DOHH2 (cell line): ENCODE results near the gene CPAMD8.

Experiments used
- H3F3A ChIP-seq: fragments of 200-600 bp; sonication (generic), shearing (Covaris generic); 2 replicates; pipeline ENCODE4 v1.6.0; 2016; ENCODE audit warnings: antibody characterized with exemption, mild to moderate bottlenecking; ENCODE audit not compliant: control insufficient read depth, insufficient read depth
- H3K27ac ChIP-seq: fragments of 200-600 bp; sonication (generic); 2 replicates; pipeline ENCODE4 v1.5.1; 2014; ENCODE audit warnings: low read depth, mild to moderate bottlenecking, low read length, moderate library complexity
- H3K27me3 ChIP-seq: fragments of 200-600 bp; sonication (generic); 2 replicates; pipeline ENCODE4 v1.6.1; 2014; ENCODE audit warnings: mild to moderate bottlenecking, low read length, mixed read lengths; ENCODE audit not compliant: control insufficient read depth
- H3K36me3 ChIP-seq: fragments of 200-600 bp; sonication (generic); 2 replicates; pipeline ENCODE4 v1.6.1; 2014; ENCODE audit warnings: mild to moderate bottlenecking, low read length, moderate library complexity, mixed read lengths; ENCODE audit not compliant: control insufficient read depth
- H3K4me1 ChIP-seq: fragments of 200-600 bp; sonication (generic); 2 replicates; pipeline ENCODE4 v1.6.1; 2014; ENCODE audit warnings: mild to moderate bottlenecking, low read length, mixed read lengths; ENCODE audit not compliant: control insufficient read depth
- H3K4me2 ChIP-seq: fragments of 200-600 bp; sonication (generic); 2 replicates; pipeline ENCODE4 v1.6.0; 2014; ENCODE audit warnings: mild to moderate bottlenecking, low read length, moderate library complexity
- H3K4me3 ChIP-seq: fragments of 200-600 bp; sonication (generic); 2 replicates; pipeline ENCODE4 v1.5.1; 2014; ENCODE audit warnings: mild to moderate bottlenecking, low read length, mixed read lengths
- H3K79me2 ChIP-seq: fragments of 200-600 bp; sonication (generic); 2 replicates; pipeline ENCODE4 v1.6.1; 2014; ENCODE audit warnings: mild to moderate bottlenecking, low read length, mixed read lengths; ENCODE audit not compliant: control insufficient read depth
- H3K9me2 ChIP-seq: fragments of 200-600 bp; sonication (generic); replicated peaks from 2 replicates; pipeline ENCODE4 v1.6.1; 2014; ENCODE audit warnings: mild to moderate bottlenecking, low read length, mixed read lengths; ENCODE audit not compliant: control insufficient read depth
- H3K9me3 ChIP-seq: fragments of 200-600 bp; sonication (generic); 2 replicates; pipeline ENCODE4 v1.6.1; 2014; ENCODE audit warnings: antibody characterized with exemption, low read length, mixed read lengths; ENCODE audit not compliant: control insufficient read depth, insufficient read depth
- H4K20me1 ChIP-seq: fragments of 200-600 bp; sonication (generic); 2 replicates; pipeline ENCODE4 v1.6.0; 2014; ENCODE audit warnings: low read depth, mild to moderate bottlenecking, antibody characterized with exemption, low read length, moderate library complexity; ENCODE audit not compliant: control insufficient read depth, insufficient read depth
- EZH2phosphoT487 ChIP-seq: fragments of 200-600 bp; sonication (generic); IDR thresholded peaks from 2 replicates; pipeline ENCODE4 v1.6.1; 2017; ENCODE audit warnings: borderline replicate concordance, mild to moderate bottlenecking, antibody characterized with exemption, low read length, moderate library complexity, mixed read lengths
- TF ChIP-seq, protein P1 (sequence below): fragments of 200-600 bp; sonication (generic); IDR thresholded peaks from one replicate; pipeline ENCODE4 v1.5.1; 2014; ENCODE audit warnings: antibody characterized with exemption, mild to moderate bottlenecking, low read depth, low read length; ENCODE audit not compliant: poor library complexity, severe bottlenecking

CPAMD8 gene

DNA sequence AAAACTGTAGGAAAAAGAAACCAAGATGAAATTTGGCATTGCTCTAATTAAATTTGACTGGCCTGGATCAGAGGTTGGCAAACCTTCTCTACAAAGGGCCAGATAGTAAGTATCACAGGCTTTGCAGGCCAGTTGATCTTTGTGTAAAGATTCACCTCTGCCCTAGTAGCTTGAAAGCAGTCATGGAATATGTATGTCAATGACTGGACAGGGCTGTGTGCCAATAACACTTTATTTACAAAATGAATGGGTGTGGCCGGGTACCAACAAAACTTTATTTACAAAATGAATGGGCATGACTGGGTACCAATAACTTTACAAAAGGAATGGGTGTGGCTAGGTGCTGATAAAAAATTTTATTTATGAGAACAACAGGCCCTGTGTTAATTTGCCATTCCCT is 177.4 kb downstream of the CPAMD8 start:
- TF ChIP-seq, protein P1, sequence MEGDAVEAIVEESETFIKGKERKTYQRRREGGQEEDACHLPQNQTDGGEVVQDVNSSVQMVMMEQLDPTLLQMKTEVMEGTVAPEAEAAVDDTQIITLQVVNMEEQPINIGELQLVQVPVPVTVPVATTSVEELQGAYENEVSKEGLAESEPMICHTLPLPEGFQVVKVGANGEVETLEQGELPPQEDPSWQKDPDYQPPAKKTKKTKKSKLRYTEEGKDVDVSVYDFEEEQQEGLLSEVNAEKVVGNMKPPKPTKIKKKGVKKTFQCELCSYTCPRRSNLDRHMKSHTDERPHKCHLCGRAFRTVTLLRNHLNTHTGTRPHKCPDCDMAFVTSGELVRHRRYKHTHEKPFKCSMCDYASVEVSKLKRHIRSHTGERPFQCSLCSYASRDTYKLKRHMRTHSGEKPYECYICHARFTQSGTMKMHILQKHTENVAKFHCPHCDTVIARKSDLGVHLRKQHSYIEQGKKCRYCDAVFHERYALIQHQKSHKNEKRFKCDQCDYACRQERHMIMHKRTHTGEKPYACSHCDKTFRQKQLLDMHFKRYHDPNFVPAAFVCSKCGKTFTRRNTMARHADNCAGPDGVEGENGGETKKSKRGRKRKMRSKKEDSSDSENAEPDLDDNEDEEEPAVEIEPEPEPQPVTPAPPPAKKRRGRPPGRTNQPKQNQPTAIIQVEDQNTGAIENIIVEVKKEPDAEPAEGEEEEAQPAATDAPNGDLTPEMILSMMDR: no peak
- no peak for TF ChIP-seq EZH2phosphoT487
- H3K36me3 ChIP-seq: peaks cover 93% of the 10 kb centered on the region
- no peak overlapping the region for H3K27ac ChIP-seq
- H3K79me2 ChIP-seq: no peaks in the 10 kb centered on the region
- H3K4me3 ChIP-seq: no peak overlapping the region
- no peaks in the 10 kb centered on the region for H4K20me1 ChIP-seq
- no peaks in the 10 kb centered on the region for H3K9me3 ChIP-seq
- H3K4me2 ChIP-seq: no peak overlapping the region
- H3K27me3 ChIP-seq: no peaks in the 10 kb centered on the region
- H3F3A ChIP-seq: no peaks in the 10 kb centered on the region
- no peaks in the 10 kb centered on the region for H3K9me2 ChIP-seq
- H3K4me1 ChIP-seq: no peaks in the 10 kb centered on the region

DNA sequence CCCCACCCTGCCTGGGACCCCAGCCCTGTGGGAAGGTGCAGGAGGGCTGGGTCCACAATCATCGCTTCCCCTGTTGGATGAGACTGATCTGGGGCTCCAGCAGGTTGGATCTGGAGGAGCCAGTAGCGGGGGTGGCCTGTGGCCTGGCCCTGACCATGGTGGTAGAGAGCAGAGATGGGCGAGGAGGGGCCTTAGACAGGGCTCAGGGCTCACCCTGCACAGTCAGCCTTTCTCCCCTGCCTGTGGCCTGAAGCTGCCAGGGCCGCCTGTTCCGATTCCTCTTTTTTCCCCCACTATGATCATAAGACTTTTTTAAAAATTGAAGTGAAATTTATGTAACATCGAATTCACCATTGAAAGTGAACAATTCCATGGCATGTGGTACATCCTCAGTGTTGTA is 179.2 kb downstream of the CPAMD8 start:
- TF ChIP-seq, protein P1: no peak
- no peak for TF ChIP-seq EZH2phosphoT487
- no peaks in the 10 kb centered on the region for H3K9me2 ChIP-seq
- no peak overlapping the region for H3K27ac ChIP-seq
- no peaks in the 10 kb centered on the region for H3K27me3 ChIP-seq
- no peaks in the 10 kb centered on the region for H4K20me1 ChIP-seq
- no peak overlapping the region for H3K4me2 ChIP-seq
- no peaks in the 10 kb centered on the region for H3K79me2 ChIP-seq
- H3F3A ChIP-seq: no peaks in the 10 kb centered on the region
- H3K4me1 ChIP-seq: no peaks in the 10 kb centered on the region
- H3K36me3 ChIP-seq: peaks cover 94% of the 10 kb centered on the region
- no peak overlapping the region for H3K4me3 ChIP-seq
- no peaks in the 10 kb centered on the region for H3K9me3 ChIP-seq

DNA sequence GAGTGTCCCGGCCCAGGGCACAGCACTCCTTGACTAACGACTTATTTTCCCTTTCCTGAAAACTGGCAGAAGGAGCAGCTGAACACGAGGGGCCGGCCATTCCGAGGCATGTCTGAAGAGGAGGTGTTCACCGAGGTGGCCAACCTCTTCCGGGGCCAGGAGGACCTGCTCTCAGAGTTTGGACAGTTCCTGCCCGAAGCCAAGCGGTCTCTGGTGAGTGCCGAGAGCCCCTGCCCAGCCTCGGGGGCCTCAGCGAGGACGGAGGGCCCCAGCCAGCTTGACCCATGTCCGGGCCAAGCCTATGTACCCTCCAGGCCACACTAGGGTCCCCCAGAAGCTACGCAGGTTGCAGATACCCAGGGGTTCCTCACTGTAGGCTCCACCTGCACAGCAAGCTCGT is 179.7 kb downstream of the CPAMD8 start:
- Histone ChIP-seq H3K4me2 (no peak overlapping the region), H3K4me1 (no peaks in the 10 kb centered on the region), H3K9me2 (no peaks in the 10 kb centered on the region), H3K9me3 (no peaks in the 10 kb centered on the region), H3K27me3 (no peaks in the 10 kb centered on the region), H3K4me3 (no peak overlapping the region), H3K36me3 (peaks cover 93% of the 10 kb centered on the region), H3K27ac (no peak overlapping the region), H3K79me2 (no peaks in the 10 kb centered on the region), H4K20me1 (no peaks in the 10 kb centered on the region), H3F3A (no peaks in the 10 kb centered on the region)
- TF ChIP-seq, protein P1: no peak
- TF ChIP-seq EZH2phosphoT487: no peak
